NCI-H2171 (cell line): ENCODE data around the gene SLC6A4.
"Not testable (repeated sequence)": the region's sequence is repeated elsewhere in the genome, so short reads cannot be mapped to it uniquely, and the experiment has no call there.

Source experiments
- DNase-seq: peaks from one replicate; lab custom pipeline; 2025; lab: John Stamatoyannopoulos, UW

Gene SLC6A4

GRCh38 chr17:30172560-30172959 lies 62.9 kb downstream of the SLC6A4 start:
- no peak for DNase-seq

- peak; percentile 24 for DNase-seq
Observed at GRCh38 chr17:30170415-30170987, 65.0 kb downstream of the SLC6A4 start.

- DNase-seq, result no peak
Observed at GRCh38 chr17:30165960-30166359, 69.5 kb downstream of the SLC6A4 start.

GRCh38 chr17:30165147-30165546 lies 70.3 kb downstream of the SLC6A4 start:
- DNase-seq, result no peak

- DNase-seq, result no peak
Observed at GRCh38 chr17:30164531-30164930, 71.0 kb downstream of the SLC6A4 start.

- no peak for DNase-seq
Observed at GRCh38 chr17:30161601-30162000, 73.9 kb downstream of the SLC6A4 start.

- DNase-seq, result no peak
Observed at GRCh38 chr17:30160419-30161172, 74.9 kb downstream of the SLC6A4 start.

GRCh38 chr17:30158896-30159625 lies 76.4 kb downstream of the SLC6A4 start:
- DNase-seq, result no peak

GRCh38 chr17:30155389-30155788 lies 80.1 kb downstream of the SLC6A4 start:
- DNase-seq, result no peak

- DNase-seq, result no peak
Observed at GRCh38 chr17:30153463-30153862, 82.0 kb downstream of the SLC6A4 start.

GRCh38 chr17:30151471-30151870 lies 84.0 kb downstream of the SLC6A4 start:
- no peak for DNase-seq

- no peak for DNase-seq
Observed at GRCh38 chr17:30148376-30148775, 87.1 kb downstream of the SLC6A4 start.

GRCh38 chr17:30147860-30148259 lies 87.6 kb downstream of the SLC6A4 start:
- DNase-seq, result not testable (repeated sequence)
